ENCODE data around the gene KIDINS220.

The KIDINS220 gene

GRCh38 chr2:8805278-8806210 lies 31.9 kb downstream of the KIDINS220 start:
- in situ Hi-C loops (cut with MboI; ENCODE audit: low sequenced_read_pairs): no loop called here

- in situ Hi-C loops (cut with MboI; ENCODE audit: low sequenced_read_pairs): no loop called here
Measured at GRCh38 chr2:8803658-8804379, 33.6 kb downstream of the KIDINS220 start.

- in situ Hi-C loops (cut with MboI; ENCODE audit: low sequenced_read_pairs): no loop called here
Measured at GRCh38 chr2:8802741-8803140, 34.7 kb downstream of the KIDINS220 start.

- in situ Hi-C loops (cut with MboI; ENCODE audit: low sequenced_read_pairs): no loop called here
Measured at GRCh38 chr2:8800821-8801220, 36.6 kb downstream of the KIDINS220 start.

- in situ Hi-C loops (cut with MboI; ENCODE audit: low sequenced_read_pairs): no loop called here
Measured at GRCh38 chr2:8800218-8800617, 37.2 kb downstream of the KIDINS220 start.

- in situ Hi-C loops (cut with MboI; ENCODE audit: low sequenced_read_pairs): no loop called here
Measured at GRCh38 chr2:8799004-8799403, 38.4 kb downstream of the KIDINS220 start.

- in situ Hi-C loops (cut with MboI; ENCODE audit: low sequenced_read_pairs): no loop called here
Measured at GRCh38 chr2:8798393-8798792, 39.0 kb downstream of the KIDINS220 start.

- in situ Hi-C loops (cut with MboI; ENCODE audit: low sequenced_read_pairs): no loop called here
Measured at GRCh38 chr2:8797682-8798081, 39.7 kb downstream of the KIDINS220 start.

GRCh38 chr2:8796878-8797550 lies 40.4 kb downstream of the KIDINS220 start:
- in situ Hi-C loops (cut with MboI; ENCODE audit: low sequenced_read_pairs): no loop called here

GRCh38 chr2:8796315-8796848 lies 41.0 kb downstream of the KIDINS220 start:
- in situ Hi-C loops (cut with MboI; ENCODE audit: low sequenced_read_pairs): no loop called here

GRCh38 chr2:8794923-8795825 lies 42.2 kb downstream of the KIDINS220 start:
- in situ Hi-C loops (cut with MboI; ENCODE audit: low sequenced_read_pairs): no loop called here

- in situ Hi-C loops (cut with MboI; ENCODE audit: low sequenced_read_pairs): no loop called here
Measured at GRCh38 chr2:8790739-8791162, 46.7 kb downstream of the KIDINS220 start.

- in situ Hi-C loops (cut with MboI; ENCODE audit: low sequenced_read_pairs): no loop called here
Measured at GRCh38 chr2:8786463-8786862, 51.0 kb downstream of the KIDINS220 start.

GRCh38 chr2:8779795-8780671 lies 57.4 kb downstream of the KIDINS220 start:
- in situ Hi-C loops (cut with MboI; ENCODE audit: low sequenced_read_pairs): no loop called here

- in situ Hi-C loops (cut with MboI; ENCODE audit: low sequenced_read_pairs): no loop called here
Measured at GRCh38 chr2:8774371-8774770, 63.0 kb downstream of the KIDINS220 start.

GRCh38 chr2:8767324-8767723 lies 70.1 kb downstream of the KIDINS220 start:
- in situ Hi-C loops (cut with MboI; ENCODE audit: low sequenced_read_pairs): no loop called here

- in situ Hi-C loops (cut with MboI; ENCODE audit: low sequenced_read_pairs): no loop called here
Measured at GRCh38 chr2:8761529-8762164, 75.8 kb downstream of the KIDINS220 start.

GRCh38 chr2:8756716-8757115 lies 80.7 kb downstream of the KIDINS220 start:
- in situ Hi-C loops (cut with MboI; ENCODE audit: low sequenced_read_pairs): no loop called here

- in situ Hi-C loops (cut with MboI; ENCODE audit: low sequenced_read_pairs): no loop called here
Measured at GRCh38 chr2:8756230-8756629, 81.2 kb downstream of the KIDINS220 start.
